Measurements from ENCODE around the gene MARF1. TPM values are rescaled to one million over a fixed set of nuclear protein-coding genes. Genes with fewer than 3 reads are reported as not detected.

MARF1 gene
- total RNA-seq, 4 donors from 2014 or later = 21.0 to 91.9 (median 42.2) TPM

DNA sequence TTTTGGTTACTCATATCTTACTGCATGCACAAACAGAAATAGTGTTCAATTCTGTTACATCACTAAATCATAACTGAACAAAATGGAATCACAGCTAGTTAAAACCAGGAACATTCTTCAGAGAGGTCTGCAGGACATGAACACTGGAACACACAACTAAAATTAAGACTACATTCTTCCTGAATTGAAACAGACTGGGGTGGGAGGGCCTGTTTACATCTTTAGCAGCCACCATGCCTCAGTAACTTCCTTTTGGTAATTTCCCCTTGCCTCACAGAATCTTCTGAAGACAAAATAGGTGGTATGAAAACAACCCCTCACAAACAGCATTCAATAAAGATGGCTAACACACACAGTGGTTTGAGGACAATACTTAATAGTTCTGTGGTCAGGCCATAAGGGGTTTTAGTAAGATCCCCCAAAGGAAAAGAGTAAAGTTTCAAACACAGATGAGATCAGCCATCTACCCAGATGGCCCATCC, 6.5 kb downstream of the MARF1 start:
- intact Hi-C loops (cut with DNase I; ENCODE audit: low total_unique reads) = no loop called here
- Histone ChIP-seq H3K9me3 (no peaks in the 10 kb centered on the region), H3K27me3 (no peaks in the 10 kb centered on the region), H3K4me3 (no peak overlapping the region), H3K4me1 (peaks cover 0 to under 1% of the 10 kb centered on the region in 2 donors), H3K36me3 (no peaks in the 10 kb centered on the region), H3K27ac (peak overlapping the region in 1 of 2 donors; percentile 11)
- DNase-seq = no peak
- TF ChIP-seq, protein P1, sequence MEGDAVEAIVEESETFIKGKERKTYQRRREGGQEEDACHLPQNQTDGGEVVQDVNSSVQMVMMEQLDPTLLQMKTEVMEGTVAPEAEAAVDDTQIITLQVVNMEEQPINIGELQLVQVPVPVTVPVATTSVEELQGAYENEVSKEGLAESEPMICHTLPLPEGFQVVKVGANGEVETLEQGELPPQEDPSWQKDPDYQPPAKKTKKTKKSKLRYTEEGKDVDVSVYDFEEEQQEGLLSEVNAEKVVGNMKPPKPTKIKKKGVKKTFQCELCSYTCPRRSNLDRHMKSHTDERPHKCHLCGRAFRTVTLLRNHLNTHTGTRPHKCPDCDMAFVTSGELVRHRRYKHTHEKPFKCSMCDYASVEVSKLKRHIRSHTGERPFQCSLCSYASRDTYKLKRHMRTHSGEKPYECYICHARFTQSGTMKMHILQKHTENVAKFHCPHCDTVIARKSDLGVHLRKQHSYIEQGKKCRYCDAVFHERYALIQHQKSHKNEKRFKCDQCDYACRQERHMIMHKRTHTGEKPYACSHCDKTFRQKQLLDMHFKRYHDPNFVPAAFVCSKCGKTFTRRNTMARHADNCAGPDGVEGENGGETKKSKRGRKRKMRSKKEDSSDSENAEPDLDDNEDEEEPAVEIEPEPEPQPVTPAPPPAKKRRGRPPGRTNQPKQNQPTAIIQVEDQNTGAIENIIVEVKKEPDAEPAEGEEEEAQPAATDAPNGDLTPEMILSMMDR (IDR thresholded peaks at IDR 0.05) = no peak
- TF ChIP-seq POLR2A (IDR thresholded peaks at IDR 0.05) = no peak

DNA sequence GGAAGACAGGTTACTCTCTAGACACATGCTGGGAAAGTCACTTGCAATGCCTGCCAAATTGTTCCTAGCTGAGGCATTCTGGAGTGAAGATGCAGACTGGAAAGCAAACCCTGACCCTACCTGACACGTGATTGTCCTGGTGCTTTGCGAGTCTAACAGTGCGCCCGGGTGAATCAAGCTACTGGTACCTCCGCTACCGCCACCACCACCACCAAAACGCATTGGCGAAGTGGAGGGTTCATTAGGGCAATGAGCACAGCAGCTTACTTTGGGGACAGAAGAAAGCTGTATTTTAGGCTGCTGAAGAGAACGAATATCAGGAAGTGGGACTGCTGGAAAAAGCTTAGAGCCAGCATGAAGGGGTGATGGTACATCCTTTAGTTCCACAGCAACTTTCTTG, 7.0 kb downstream of the MARF1 start:
- Histone ChIP-seq H3K4me1 (no peaks in the 10 kb centered on the region), H3K9me3 (no peaks in the 10 kb centered on the region), H3K4me3 (no peak overlapping the region), H3K36me3 (no peaks in the 10 kb centered on the region), H3K27me3 (no peaks in the 10 kb centered on the region), H3K27ac (no peak overlapping the region)
- no peak for DNase-seq
- intact Hi-C loops (cut with DNase I; ENCODE audit: low total_unique reads) = no loop called here
- TF ChIP-seq, protein P1 (IDR thresholded peaks at IDR 0.05) = no peak
- no peak for TF ChIP-seq POLR2A (IDR thresholded peaks at IDR 0.05)

DNA sequence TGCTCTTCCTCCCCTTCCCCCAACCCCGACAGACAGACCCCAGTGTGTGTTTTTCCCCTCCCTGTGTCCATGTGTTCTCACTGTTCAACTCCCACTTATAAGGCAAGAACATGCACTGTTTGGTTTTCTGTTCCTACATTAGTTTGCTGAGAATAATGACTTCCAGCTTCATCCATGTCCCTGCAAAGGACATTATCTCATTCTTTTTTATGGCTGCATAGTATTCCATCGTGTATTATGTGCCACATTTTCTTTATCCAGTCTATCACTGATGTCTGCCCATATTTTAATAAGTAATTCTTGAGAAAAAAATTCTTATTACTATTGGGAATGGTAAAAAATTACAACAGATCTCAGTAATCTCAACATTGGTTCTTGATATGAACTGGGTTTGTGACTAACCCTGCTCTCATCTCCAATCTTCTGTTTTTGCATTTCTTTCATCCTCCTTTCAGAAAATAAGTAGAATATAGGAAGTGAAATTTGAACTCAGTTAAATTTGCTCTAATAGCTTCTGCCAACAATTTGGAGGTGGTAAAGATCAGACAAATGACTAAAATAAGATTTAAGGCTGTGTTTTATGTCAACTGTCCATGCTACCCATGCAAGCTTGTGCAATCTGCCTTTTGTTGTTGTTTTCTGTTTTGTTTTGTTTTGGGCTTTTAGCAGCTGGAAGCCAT, 11.1 kb downstream of the MARF1 start:
- no peaks in the 10 kb centered on the region for H3K36me3 ChIP-seq

DNA sequence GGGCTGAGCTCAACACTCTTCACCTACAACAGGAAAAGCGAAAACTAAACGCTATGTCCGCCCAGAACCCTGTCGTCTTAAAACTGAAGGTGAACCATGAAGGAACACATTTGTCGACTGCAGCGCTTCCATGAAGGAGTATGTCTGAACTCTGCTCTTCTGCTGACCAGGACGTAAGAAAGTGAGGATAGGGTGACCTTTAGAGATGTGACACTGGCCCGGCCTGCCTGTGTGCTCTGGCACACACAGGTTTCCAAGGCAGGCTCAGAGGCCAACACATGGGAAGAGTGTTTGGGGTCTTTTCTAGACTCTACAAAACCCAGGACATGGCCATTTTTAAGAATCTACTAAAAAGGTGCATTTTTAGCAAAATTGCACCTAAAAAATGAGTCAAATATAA, 21.1 kb downstream of the MARF1 start:
- Histone ChIP-seq H3K4me3 (no peak overlapping the region), H3K9me3 (no peaks in the 10 kb centered on the region), H3K36me3 (no peaks in the 10 kb centered on the region), H3K27ac (no peak overlapping the region), H3K27me3 (no peaks in the 10 kb centered on the region), H3K4me1 (no peaks in the 10 kb centered on the region)
- DNase-seq = no peak
- intact Hi-C loops (cut with DNase I; ENCODE audit: low total_unique reads) = no loop called here
- TF ChIP-seq, protein P1 (IDR thresholded peaks at IDR 0.05) = no peak
- TF ChIP-seq POLR2A (IDR thresholded peaks at IDR 0.05) = no peak

More for the DNA sequence above, 11.1 kb downstream of the MARF1 start:
- no peak for DNase-seq
- Histone ChIP-seq H3K27me3 (no peaks in the 10 kb centered on the region), H3K27ac (no peak overlapping the region), H3K4me3 (no peak overlapping the region), H3K9me3 (no peaks in the 10 kb centered on the region), H3K4me1 (no peaks in the 10 kb centered on the region)
- no peak for TF ChIP-seq POLR2A (IDR thresholded peaks at IDR 0.05)
- intact Hi-C loops (cut with DNase I; ENCODE audit: low total_unique reads) = no loop called here

DNA sequence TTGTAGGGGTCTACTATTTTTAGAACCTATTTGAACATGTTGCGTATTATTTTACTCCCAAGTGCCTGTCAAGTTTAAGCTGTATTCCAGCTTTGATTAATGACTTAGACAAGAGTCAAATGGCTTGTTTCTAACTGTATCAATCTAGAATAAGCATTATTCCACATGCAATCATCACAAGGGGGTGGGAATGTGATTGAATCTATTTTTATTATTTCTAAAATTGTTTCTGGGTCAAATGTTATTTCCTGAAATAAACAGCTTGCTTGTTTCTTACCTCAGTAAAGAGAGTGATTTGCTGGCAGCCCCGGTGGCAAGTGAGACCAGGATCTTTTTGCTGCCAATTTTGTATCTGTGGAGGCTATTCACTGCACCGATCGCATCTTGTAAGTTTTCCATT, 21.5 kb downstream of the MARF1 start:
- Histone ChIP-seq H3K4me3 (no peak overlapping the region), H3K4me1 (no peaks in the 10 kb centered on the region), H3K27me3 (no peaks in the 10 kb centered on the region), H3K36me3 (no peaks in the 10 kb centered on the region), H3K27ac (no peak overlapping the region), H3K9me3 (no peaks in the 10 kb centered on the region)
- TF ChIP-seq, protein P1 (IDR thresholded peaks at IDR 0.05) = no peak
- TF ChIP-seq POLR2A (IDR thresholded peaks at IDR 0.05) = no peak
- intact Hi-C loops (cut with DNase I; ENCODE audit: low total_unique reads) = no loop called here
- DNase-seq = no peak

Data from uterus (tissue), 4 donors.